GM12878 (cell line): ENCODE data around the gene KIF21B. TPM values are rescaled to one million over a fixed set of nuclear protein-coding genes. Genes with fewer than 3 reads are reported as not detected.

Experiments used
- BRCA1 ChIP-seq: IDR thresholded peaks from 2 replicates; pipeline ENCODE4 v1.6.1; 2011; ENCODE audit warnings: low read depth, low read length, improper control_type of control experiment
- CUX1 ChIP-seq: IDR thresholded peaks from 2 replicates; pipeline ENCODE4 v1.6.1; 2012; ENCODE audit warnings: improper control_type of control experiment, low read depth, low read length; ENCODE audit not compliant: insufficient replicate concordance
- HDAC2 ChIP-seq: fragments of 200-600 bp; sonication (generic); IDR thresholded peaks from 2 replicates; pipeline ENCODE4 v1.6.1; 2017
- KLF5 ChIP-seq: fragments of 450-650 bp; IDR thresholded peaks from 2 replicates; pipeline ENCODE4 v1.6.1; 2014; ENCODE audit warnings: mild to moderate bottlenecking; ENCODE audit not compliant: partially characterized antibody
- MLLT1 ChIP-seq: fragments of 450-650 bp; IDR thresholded peaks from 2 replicates; pipeline ENCODE4 v1.6.1; 2016; ENCODE audit warnings: mild to moderate bottlenecking
- RB1 ChIP-seq: fragments of 450-650 bp; formaldehyde crosslinking; IDR thresholded peaks from 2 replicates; pipeline ENCODE4 v1.6.1; 2017; ENCODE audit warnings: mild to moderate bottlenecking, borderline replicate concordance
- RELA ChIP-seq: fragments of 450-650 bp; IDR thresholded peaks from 2 replicates; pipeline ENCODE4 v1.8.0; 2014; ENCODE audit warnings: borderline replicate concordance; ENCODE audit not compliant: partially characterized antibody
- SIN3A ChIP-seq: IDR thresholded peaks from 2 replicates; pipeline ENCODE4 v1.6.1; 2012; ENCODE audit warnings: low read depth, low read length, improper control_type of control experiment
- STAT3 ChIP-seq: IDR thresholded peaks from 2 replicates; pipeline ENCODE4 v1.6.1; 2011; ENCODE audit warnings: low read depth, low read length, improper control_type of control experiment
- TCF12 ChIP-seq: IDR thresholded peaks from 2 replicates; pipeline ENCODE4 v1.6.1; 2011; ENCODE audit warnings: low read depth, mild to moderate bottlenecking, low read length
- TCF7 ChIP-seq: IDR thresholded peaks from 2 replicates; pipeline ENCODE4 v1.6.1; 2014; ENCODE audit warnings: antibody characterized with exemption, borderline replicate concordance
- YBX1 ChIP-seq: fragments of 450-650 bp; IDR thresholded peaks from 2 replicates; pipeline ENCODE4 v1.6.1; 2016; ENCODE audit warnings: antibody characterized with exemption
- YY1 ChIP-seq: IDR thresholded peaks from 2 replicates; pipeline ENCODE4 v1.6.1; 2011; ENCODE audit warnings: low read depth, mild to moderate bottlenecking, low read length
- polyA plus RNA-seq, 11 experiments: library from polyadenylated mRNA; depleted of rRNA in 4 of 11; unstranded in 6 of 11; stranded (reverse) in 5 of 11; fragments of >200 nt; fragmentation: Nextera tagmentation in 4 of 11; fragmentation: Illumina TruSeq in 1 of 11; extraction: Ambion mirVana in 4 of 11; extraction: Trizol in 1 of 11; gene quantifications; 1 replicate in 1 of 11; 2 replicates in 10 of 11; pipeline versions ENCODE4 v1.2.1 to v1.2.3, GENCODE V29; 2011 to 2016; ENCODE audit warnings: inconsistent platforms in 2 of 11, missing spikeins in 2 of 11, low read depth in 1 of 11
- total RNA-seq, 4 experiments: library from RNA; depleted of rRNA in 3 of 4; stranded (reverse); fragments of >200 nt in 3 of 4; fragmentation: Illumina TruSeq in 1 of 4; extraction: Trizol in 1 of 4; gene quantifications; 2 replicates each; pipeline versions ENCODE4 v1.2.1 to v1.2.3, GENCODE V29; 2013 to 2021
- TF ChIP-seq, protein P1 (sequence below): fragments of 450-650 bp; formaldehyde crosslinking; IDR thresholded peaks from 2 replicates; pipeline ENCODE4 v1.5.0; 2022; ENCODE audit warnings: mild to moderate bottlenecking, missing genetic modification characterization
- TF ChIP-seq, protein P2 (sequence below): fragments of 450-650 bp; IDR thresholded peaks from 2 replicates; pipeline ENCODE4 v1.6.1; 2017; ENCODE audit warnings: mild to moderate bottlenecking, moderate library complexity

Gene KIF21B
- total and polyA plus RNA-seq, 10 of the 15 experiments (the other 5 are each of a cell fraction or from before 2014, with no cell fraction given): 2.3 to 47.7 (median 12.6) TPM

DNA sequence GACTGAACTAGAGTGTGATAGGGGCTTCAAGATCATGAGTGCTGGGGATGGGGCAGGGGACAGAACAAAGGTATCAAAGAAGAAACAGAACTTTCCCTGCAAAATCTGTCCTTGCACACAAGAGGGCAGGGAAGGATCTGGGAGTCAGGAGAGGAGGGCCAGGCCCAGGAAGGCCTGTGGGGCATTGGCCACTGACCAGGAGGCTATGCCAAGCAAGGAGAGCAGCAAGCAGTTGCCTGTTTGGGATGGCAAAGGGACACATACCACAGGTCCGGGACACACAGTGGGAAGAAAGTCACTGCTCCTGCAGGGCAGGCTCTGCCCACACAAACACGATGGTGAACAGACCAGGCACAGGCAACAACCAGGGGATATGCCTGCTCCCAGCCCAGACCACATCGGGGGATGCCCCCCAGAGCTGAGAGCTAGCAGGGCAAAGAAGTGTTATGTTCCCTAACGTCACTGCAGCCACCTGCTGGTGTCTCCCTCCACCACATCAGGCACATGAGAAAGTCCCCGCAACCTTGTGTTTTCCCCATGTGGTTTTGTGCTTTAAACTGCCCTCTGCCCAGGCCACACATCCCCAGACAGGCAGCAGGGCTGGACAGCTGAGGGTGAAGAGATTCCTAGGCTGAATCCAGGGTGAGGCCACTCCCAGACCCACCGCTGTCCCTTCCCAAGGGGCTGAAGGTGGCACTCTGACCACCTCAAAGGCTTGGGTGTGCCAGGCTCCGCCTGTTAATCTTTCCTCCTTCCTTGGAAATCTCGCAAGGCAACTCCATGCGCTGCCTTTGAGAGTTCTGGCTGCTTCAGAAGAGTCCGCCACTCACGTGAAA is 53.6 kb downstream of the KIF21B start (continued):
- no peak for TF ChIP-seq BRCA1
- peak; percentile 53; the same call in 1 of the 2 replicates for TF ChIP-seq YY1
- 0 out of 2 replicates have a peak, but pooled peaks have one; percentile 53 for TF ChIP-seq STAT3
- 0 out of 2 replicates have a peak, but pooled peaks have one; percentile 63 for TF ChIP-seq RB1
- TF ChIP-seq, protein P1, sequence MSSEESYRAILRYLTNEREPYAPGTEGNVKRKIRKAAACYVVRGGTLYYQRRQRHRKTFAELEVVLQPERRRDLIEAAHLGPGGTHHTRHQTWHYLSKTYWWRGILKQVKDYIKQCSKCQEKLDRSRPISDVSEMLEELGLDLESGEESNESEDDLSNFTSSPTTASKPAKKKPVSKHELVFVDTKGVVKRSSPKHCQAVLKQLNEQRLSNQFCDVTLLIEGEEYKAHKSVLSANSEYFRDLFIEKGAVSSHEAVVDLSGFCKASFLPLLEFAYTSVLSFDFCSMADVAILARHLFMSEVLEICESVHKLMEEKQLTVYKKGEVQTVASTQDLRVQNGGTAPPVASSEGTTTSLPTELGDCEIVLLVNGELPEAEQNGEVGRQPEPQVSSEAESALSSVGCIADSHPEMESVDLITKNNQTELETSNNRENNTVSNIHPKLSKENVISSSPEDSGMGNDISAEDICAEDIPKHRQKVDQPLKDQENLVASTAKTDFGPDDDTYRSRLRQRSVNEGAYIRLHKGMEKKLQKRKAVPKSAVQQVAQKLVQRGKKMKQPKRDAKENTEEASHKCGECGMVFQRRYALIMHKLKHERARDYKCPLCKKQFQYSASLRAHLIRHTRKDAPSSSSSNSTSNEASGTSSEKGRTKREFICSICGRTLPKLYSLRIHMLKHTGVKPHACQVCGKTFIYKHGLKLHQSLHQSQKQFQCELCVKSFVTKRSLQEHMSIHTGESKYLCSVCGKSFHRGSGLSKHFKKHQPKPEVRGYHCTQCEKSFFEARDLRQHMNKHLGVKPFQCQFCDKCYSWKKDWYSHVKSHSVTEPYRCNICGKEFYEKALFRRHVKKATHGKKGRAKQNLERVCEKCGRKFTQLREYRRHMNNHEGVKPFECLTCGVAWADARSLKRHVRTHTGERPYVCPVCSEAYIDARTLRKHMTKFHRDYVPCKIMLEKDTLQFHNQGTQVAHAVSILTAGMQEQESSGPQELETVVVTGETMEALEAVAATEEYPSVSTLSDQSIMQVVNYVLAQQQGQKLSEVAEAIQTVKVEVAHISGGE (CRISPR knock-in tag): no peak
- TF ChIP-seq, protein P2, sequence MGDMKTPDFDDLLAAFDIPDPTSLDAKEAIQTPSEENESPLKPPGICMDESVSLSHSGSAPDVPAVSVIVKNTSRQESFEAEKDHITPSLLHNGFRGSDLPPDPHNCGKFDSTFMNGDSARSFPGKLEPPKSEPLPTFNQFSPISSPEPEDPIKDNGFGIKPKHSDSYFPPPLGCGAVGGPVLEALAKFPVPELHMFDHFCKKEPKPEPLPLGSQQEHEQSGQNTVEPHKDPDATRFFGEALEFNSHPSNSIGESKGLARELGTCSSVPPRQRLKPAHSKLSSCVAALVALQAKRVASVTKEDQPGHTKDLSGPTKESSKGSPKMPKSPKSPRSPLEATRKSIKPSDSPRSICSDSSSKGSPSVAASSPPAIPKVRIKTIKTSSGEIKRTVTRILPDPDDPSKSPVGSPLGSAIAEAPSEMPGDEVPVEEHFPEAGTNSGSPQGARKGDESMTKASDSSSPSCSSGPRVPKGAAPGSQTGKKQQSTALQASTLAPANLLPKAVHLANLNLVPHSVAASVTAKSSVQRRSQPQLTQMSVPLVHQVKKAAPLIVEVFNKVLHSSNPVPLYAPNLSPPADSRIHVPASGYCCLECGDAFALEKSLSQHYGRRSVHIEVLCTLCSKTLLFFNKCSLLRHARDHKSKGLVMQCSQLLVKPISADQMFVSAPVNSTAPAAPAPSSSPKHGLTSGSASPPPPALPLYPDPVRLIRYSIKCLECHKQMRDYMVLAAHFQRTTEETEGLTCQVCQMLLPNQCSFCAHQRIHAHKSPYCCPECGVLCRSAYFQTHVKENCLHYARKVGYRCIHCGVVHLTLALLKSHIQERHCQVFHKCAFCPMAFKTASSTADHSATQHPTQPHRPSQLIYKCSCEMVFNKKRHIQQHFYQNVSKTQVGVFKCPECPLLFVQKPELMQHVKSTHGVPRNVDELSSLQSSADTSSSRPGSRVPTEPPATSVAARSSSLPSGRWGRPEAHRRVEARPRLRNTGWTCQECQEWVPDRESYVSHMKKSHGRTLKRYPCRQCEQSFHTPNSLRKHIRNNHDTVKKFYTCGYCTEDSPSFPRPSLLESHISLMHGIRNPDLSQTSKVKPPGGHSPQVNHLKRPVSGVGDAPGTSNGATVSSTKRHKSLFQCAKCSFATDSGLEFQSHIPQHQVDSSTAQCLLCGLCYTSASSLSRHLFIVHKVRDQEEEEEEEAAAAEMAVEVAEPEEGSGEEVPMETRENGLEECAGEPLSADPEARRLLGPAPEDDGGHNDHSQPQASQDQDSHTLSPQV: peak; percentile 94
- TF ChIP-seq SIN3A: peak; percentile 59; the same call in 1 of the 2 replicates
- TF ChIP-seq TCF7: peak; percentile 76
- TF ChIP-seq MLLT1: peak; percentile 96
- TF ChIP-seq YBX1: no peak
- peak; percentile 98 for TF ChIP-seq TCF12
- peak; percentile 77 for TF ChIP-seq KLF5
- TF ChIP-seq HDAC2: no peak
- peak; percentile 99 for TF ChIP-seq RELA
- TF ChIP-seq CUX1: no peak
